HG03457 (cell line): Measurements from ENCODE around the gene PTGDS.

Experiments used
- ATAC-seq: cut with Tn5 transposase; IDR thresholded peaks from one replicate; pipeline ENCODE4 v1.9.1; 2021; ENCODE audit warnings: moderate number of reproducible peaks; ENCODE audit not compliant: unreplicated experiment

Gene PTGDS

GRCh38 chr9:137020771-137021567 is 43.7 kb downstream of the PTGDS start:
- ATAC-seq, result no peak

GRCh38 chr9:137021568-137021978 is 44.3 kb downstream of the PTGDS start:
- ATAC-seq, result no peak

GRCh38 chr9:137021979-137022661 is 44.8 kb downstream of the PTGDS start:
- no peak for ATAC-seq

- no peak for ATAC-seq
Observed at GRCh38 chr9:137022662-137023008, 45.3 kb downstream of the PTGDS start.

- ATAC-seq, result no peak
Observed at GRCh38 chr9:137023157-137023556, 45.9 kb downstream of the PTGDS start.

- ATAC-seq, result no peak
Observed at GRCh38 chr9:137023583-137023991, 46.3 kb downstream of the PTGDS start.

- no peak for ATAC-seq
Observed at GRCh38 chr9:137025517-137025966, 48.2 kb downstream of the PTGDS start.

- no peak for ATAC-seq
Observed at GRCh38 chr9:137026384-137026783, 49.1 kb downstream of the PTGDS start.

GRCh38 chr9:137026828-137027227 is 49.5 kb downstream of the PTGDS start:
- no peak for ATAC-seq

- no peak for ATAC-seq
Observed at GRCh38 chr9:137027369-137028262, 50.3 kb downstream of the PTGDS start, which contains the start of gene ABCA2. Gene ABCA2 (minus strand): TSS chr9:137028237. CDS start chr9:137028140, 97 bp downstream.

GRCh38 chr9:137028263-137029057 is 51.2 kb downstream of the PTGDS start:
- ATAC-seq, result no peak

- no peak for ATAC-seq
Observed at GRCh38 chr9:137029058-137029936, 52.0 kb downstream of the PTGDS start.

GRCh38 chr9:137030006-137030405 is 52.7 kb downstream of the PTGDS start:
- ATAC-seq, result no peak

- ATAC-seq, result no peak
Observed at GRCh38 chr9:137030538-137031527, 53.5 kb downstream of the PTGDS start.
